Measurements from ENCODE around the gene STAG1. TPM values are rescaled to one million over a fixed set of nuclear protein-coding genes. Genes with fewer than 3 reads are reported as not detected.
A peak's percentile ranks its signal among the peaks of the same experiment; 100 is the strongest.
"Not testable (repeated sequence)": the region's sequence is repeated elsewhere in the genome, so short reads cannot be mapped to it uniquely, and the experiment has no call there.

Gene STAG1
- total and polyA plus RNA-seq, 2 donors (not counting 1 experiment from before 2014, with no cell fraction given): 23.2 to 38.6 TPM

DNA sequence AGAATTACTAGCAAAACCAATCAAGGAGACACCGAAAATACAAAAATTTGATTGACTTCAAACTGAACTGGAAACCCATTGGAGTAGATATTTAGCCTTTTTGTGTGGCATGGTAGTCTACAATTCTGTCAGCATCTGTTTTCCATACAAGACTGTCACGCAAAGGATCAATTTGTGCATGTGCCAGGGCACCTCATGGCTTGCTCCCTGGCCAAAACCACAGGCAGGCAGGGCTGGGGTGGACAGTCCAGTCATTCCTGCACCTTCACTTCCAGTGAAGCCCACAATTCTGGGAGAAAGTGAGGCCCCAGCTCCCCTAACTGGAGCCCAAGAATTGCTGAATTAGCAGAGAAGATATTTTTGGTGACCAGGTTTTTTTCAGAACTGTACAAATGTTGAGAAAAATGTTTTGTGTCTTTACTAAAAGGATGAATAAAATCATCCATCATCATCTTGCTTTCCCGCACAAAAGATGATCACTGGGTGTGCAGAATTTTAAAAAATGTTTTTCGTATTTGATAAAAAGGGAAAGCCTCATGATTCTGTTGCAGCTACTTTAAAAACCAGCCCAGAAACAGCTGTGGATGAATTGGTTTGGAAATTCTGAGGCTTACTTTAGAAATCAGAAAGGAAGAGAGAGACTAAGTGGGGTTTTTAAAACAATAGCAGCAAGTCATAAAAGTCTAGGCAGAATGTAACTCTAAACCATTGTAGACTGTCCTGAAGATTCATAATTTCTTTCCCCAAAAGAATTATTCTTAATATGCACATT lies 415.7 kb downstream of the STAG1 start:
- no peak overlapping the region for H3K9ac ChIP-seq (ENCODE audit: insufficient read depth, low read length)
- no peak overlapping the region for H3K4me3 ChIP-seq (replicated peaks in 1 of 4; ENCODE audit: control extremely low read depth in 1 of 4, insufficient read depth in 1 of 4, low read depth in 3 of 4, low read length in 4 of 4)

DNA sequence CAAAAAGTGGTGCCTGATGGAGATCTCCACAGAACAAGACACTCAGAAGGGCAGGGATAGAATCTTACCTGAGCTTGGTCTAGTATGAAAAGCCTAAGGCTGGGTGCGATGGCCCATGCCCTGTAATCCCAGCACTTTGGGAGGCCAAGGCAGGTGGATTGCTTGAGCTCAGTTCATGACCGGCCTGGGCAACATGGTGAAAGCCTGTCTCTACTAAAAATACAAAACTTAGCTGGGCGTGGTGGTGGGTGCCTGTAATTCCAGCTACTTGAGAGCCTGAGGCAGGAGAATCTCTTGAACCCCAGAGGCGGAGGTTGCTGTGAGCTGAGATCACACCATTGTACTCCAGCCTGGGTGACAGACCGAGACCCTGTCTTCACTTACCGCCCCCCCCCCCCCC lies 417.5 kb downstream of the STAG1 start:
- not testable (repeated sequence) for H3K9ac ChIP-seq (ENCODE audit: insufficient read depth, low read length); H3K27ac ChIP-seq (ENCODE audit: insufficient read depth, low read length); H3K27me3 ChIP-seq (ENCODE audit: control insufficient read depth, insufficient read depth, low read length); H3K4me2 ChIP-seq (ENCODE audit: extremely low read depth, insufficient read depth, low read length); H3K79me2 ChIP-seq (ENCODE audit: control insufficient read depth, insufficient read depth, low read length); H2AFZ ChIP-seq (ENCODE audit: low read length); H4K20me1 ChIP-seq (ENCODE audit: control insufficient read depth, extremely low read depth, insufficient read depth, low read length); DNase-seq (ENCODE audit: low read depth in 2 of 2); H3K36me3 ChIP-seq (ENCODE audit: control insufficient read depth, insufficient read depth, low read length); H3K4me3 ChIP-seq (replicated peaks in 1 of 4; ENCODE audit: control extremely low read depth in 1 of 4, insufficient read depth in 1 of 4, low read depth in 3 of 4, low read length in 4 of 4); H3K9me3 ChIP-seq (ENCODE audit: control insufficient read depth, insufficient read depth, low read depth, low read length)
- H3K4me1 ChIP-seq (ENCODE audit: control insufficient read depth, extremely low read depth, insufficient read depth, low read length): peaks cover 18% of the 10 kb centered on the region

More for the DNA sequence above, 415.7 kb downstream of the STAG1 start:
- Histone ChIP-seq H3K9me3 (ENCODE audit: control insufficient read depth, insufficient read depth, low read depth, low read length) (no peaks in the 10 kb centered on the region), H3K79me2 (ENCODE audit: control insufficient read depth, insufficient read depth, low read length) (no peaks in the 10 kb centered on the region), H3K4me2 (ENCODE audit: extremely low read depth, insufficient read depth, low read length) (no peak overlapping the region), H3K27ac (ENCODE audit: insufficient read depth, low read length) (peak overlapping the region; percentile 46), H4K20me1 (ENCODE audit: control insufficient read depth, extremely low read depth, insufficient read depth, low read length) (no peaks in the 10 kb centered on the region), H3K27me3 (ENCODE audit: control insufficient read depth, insufficient read depth, low read length) (no peaks in the 10 kb centered on the region), H3K4me1 (ENCODE audit: control insufficient read depth, extremely low read depth, insufficient read depth, low read length) (peaks cover 18% of the 10 kb centered on the region), H3K36me3 (ENCODE audit: control insufficient read depth, insufficient read depth, low read length) (peaks cover 2% of the 10 kb centered on the region), H2AFZ (ENCODE audit: low read length) (no peak overlapping the region)
- TF ChIP-seq, protein P1, sequence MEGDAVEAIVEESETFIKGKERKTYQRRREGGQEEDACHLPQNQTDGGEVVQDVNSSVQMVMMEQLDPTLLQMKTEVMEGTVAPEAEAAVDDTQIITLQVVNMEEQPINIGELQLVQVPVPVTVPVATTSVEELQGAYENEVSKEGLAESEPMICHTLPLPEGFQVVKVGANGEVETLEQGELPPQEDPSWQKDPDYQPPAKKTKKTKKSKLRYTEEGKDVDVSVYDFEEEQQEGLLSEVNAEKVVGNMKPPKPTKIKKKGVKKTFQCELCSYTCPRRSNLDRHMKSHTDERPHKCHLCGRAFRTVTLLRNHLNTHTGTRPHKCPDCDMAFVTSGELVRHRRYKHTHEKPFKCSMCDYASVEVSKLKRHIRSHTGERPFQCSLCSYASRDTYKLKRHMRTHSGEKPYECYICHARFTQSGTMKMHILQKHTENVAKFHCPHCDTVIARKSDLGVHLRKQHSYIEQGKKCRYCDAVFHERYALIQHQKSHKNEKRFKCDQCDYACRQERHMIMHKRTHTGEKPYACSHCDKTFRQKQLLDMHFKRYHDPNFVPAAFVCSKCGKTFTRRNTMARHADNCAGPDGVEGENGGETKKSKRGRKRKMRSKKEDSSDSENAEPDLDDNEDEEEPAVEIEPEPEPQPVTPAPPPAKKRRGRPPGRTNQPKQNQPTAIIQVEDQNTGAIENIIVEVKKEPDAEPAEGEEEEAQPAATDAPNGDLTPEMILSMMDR (conservative IDR thresholded peaks at IDR 0.05 in 1 of 2, IDR thresholded peaks at IDR 0.05 in 1 of 2; ENCODE audit: low read depth in 1 of 2, low read length in 2 of 2): no peak
- no peak for TF ChIP-seq EZH2 (IDR thresholded peaks at IDR 0.05; ENCODE audit: low read length, missing control alignments)
- DNase-seq (ENCODE audit: low read depth in 2 of 2): peak; percentile 14 to 71

DNA sequence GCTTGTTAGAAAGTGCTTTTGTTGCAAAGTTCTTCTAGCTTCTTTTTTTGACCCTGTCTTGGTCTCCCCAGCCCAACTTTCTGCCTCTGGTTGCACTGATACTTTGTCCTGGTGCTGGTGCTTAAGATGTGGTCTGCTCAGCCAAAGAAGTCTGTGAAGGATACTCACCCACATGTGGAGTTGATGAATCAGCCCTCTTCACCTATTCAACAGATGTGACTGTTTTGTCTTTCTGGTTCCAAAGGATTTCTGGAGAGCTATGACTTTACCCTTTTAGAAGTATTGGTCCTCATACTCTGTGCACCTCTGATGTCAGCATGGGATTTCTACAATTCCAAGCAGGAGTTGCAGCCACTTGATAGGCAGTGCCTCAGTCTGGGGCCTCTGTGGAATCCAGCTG lies 418.0 kb downstream of the STAG1 start:
- TF ChIP-seq, protein P1 (conservative IDR thresholded peaks at IDR 0.05 in 1 of 2, IDR thresholded peaks at IDR 0.05 in 1 of 2; ENCODE audit: low read depth in 1 of 2, low read length in 2 of 2): no peak
- TF ChIP-seq EZH2 (IDR thresholded peaks at IDR 0.05; ENCODE audit: low read length, missing control alignments): no peak
- Histone ChIP-seq H3K9me3 (ENCODE audit: control insufficient read depth, insufficient read depth, low read depth, low read length) (no peaks in the 10 kb centered on the region), H3K4me3 (replicated peaks in 1 of 4; ENCODE audit: control extremely low read depth in 1 of 4, insufficient read depth in 1 of 4, low read depth in 3 of 4, low read length in 4 of 4) (no peak overlapping the region), H3K27ac (ENCODE audit: insufficient read depth, low read length) (no peak overlapping the region), H3K9ac (ENCODE audit: insufficient read depth, low read length) (no peak overlapping the region), H3K4me2 (ENCODE audit: extremely low read depth, insufficient read depth, low read length) (no peak overlapping the region), H3K36me3 (ENCODE audit: control insufficient read depth, insufficient read depth, low read length) (peaks cover 2% of the 10 kb centered on the region), H2AFZ (ENCODE audit: low read length) (no peak overlapping the region), H4K20me1 (ENCODE audit: control insufficient read depth, extremely low read depth, insufficient read depth, low read length) (no peaks in the 10 kb centered on the region), H3K4me1 (ENCODE audit: control insufficient read depth, extremely low read depth, insufficient read depth, low read length) (peaks cover 18% of the 10 kb centered on the region), H3K27me3 (ENCODE audit: control insufficient read depth, insufficient read depth, low read length) (no peaks in the 10 kb centered on the region), H3K79me2 (ENCODE audit: control insufficient read depth, insufficient read depth, low read length) (no peaks in the 10 kb centered on the region)
- DNase-seq (ENCODE audit: low read depth in 2 of 2): peak in 1 of 2 donors; percentile 73

Data from fibroblast of lung (primary cell).